ENCODE data around the gene PGP.
"Not testable (repeated sequence)": the region's sequence is repeated elsewhere in the genome, so short reads cannot be mapped to it uniquely, and the experiment has no call there.

PGP gene, protein sequence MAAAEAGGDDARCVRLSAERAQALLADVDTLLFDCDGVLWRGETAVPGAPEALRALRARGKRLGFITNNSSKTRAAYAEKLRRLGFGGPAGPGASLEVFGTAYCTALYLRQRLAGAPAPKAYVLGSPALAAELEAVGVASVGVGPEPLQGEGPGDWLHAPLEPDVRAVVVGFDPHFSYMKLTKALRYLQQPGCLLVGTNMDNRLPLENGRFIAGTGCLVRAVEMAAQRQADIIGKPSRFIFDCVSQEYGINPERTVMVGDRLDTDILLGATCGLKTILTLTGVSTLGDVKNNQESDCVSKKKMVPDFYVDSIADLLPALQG

DNA sequence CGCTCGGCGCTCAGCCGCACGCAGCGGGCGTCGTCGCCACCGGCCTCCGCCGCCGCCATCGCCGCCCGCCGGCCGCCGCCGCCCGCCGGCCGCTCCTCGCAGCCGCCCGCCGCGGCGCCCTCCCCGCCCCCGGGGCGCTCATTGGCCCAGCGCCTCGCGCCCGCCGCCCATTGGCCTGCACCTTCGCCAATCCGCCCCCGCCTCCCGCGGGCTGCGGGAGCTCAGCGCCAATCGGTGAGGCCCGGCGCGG, at the start of gene PGP:
Gene PGP (minus strand): TSS at position 122 of the 250 bp plus-strand sequence. CDS start 63 bp downstream, at position 59.
- H3F3A ChIP-seq (ENCODE audit: insufficient read depth, low read length): peaks cover 6% of the 10 kb centered on the region; the same call in 1 of the 2 replicates
- H3K36me3 ChIP-seq (ENCODE audit: insufficient read depth, low read length): peaks cover 6% of the 10 kb centered on the region; the same call in 1 of the 2 replicates
- no peaks in the 10 kb centered on the region for H3K9me2 ChIP-seq (ENCODE audit: low read depth, low read length)
- peak within 1 kb of the TSS; percentile 76 for H3K27ac ChIP-seq (ENCODE audit: low read depth, low read length, poor library complexity, severe bottlenecking)
- no peaks in the 10 kb centered on the region for H4K20me1 ChIP-seq (ENCODE audit: insufficient read depth, low read length)
- H3K9ac ChIP-seq (ENCODE audit: low read length): peak within 1 kb of the TSS; percentile 97
- peaks cover 30% of the 10 kb centered on the region for H3K4me1 ChIP-seq (ENCODE audit: insufficient read depth, low read length, severe bottlenecking)
- H3K4me2 ChIP-seq (ENCODE audit: low read length): peak within 1 kb of the TSS; percentile 100
- H3K79me2 ChIP-seq (ENCODE audit: insufficient read depth, low read length): peaks cover 6% of the 10 kb centered on the region
- H2AFZ ChIP-seq (ENCODE audit: low read length): no peak within 1 kb of the TSS
- no peaks in the 10 kb centered on the region for H3K27me3 ChIP-seq (ENCODE audit: insufficient read depth, low read length)
- peak within 1 kb of the TSS; percentile 94 for H3K4me3 ChIP-seq (ENCODE audit: low read depth, low read length, poor library complexity, severe bottlenecking)
- H3K9me3 ChIP-seq (ENCODE audit: low read length): no peaks in the 10 kb centered on the region
- TF ChIP-seq EZH2 (IDR thresholded peaks at IDR 0.05; ENCODE audit: borderline replicate concordance, low read length): no peak
- TF ChIP-seq, protein P1, sequence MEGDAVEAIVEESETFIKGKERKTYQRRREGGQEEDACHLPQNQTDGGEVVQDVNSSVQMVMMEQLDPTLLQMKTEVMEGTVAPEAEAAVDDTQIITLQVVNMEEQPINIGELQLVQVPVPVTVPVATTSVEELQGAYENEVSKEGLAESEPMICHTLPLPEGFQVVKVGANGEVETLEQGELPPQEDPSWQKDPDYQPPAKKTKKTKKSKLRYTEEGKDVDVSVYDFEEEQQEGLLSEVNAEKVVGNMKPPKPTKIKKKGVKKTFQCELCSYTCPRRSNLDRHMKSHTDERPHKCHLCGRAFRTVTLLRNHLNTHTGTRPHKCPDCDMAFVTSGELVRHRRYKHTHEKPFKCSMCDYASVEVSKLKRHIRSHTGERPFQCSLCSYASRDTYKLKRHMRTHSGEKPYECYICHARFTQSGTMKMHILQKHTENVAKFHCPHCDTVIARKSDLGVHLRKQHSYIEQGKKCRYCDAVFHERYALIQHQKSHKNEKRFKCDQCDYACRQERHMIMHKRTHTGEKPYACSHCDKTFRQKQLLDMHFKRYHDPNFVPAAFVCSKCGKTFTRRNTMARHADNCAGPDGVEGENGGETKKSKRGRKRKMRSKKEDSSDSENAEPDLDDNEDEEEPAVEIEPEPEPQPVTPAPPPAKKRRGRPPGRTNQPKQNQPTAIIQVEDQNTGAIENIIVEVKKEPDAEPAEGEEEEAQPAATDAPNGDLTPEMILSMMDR (IDR thresholded peaks at IDR 0.05; ENCODE audit: low read length): no peak

DNA sequence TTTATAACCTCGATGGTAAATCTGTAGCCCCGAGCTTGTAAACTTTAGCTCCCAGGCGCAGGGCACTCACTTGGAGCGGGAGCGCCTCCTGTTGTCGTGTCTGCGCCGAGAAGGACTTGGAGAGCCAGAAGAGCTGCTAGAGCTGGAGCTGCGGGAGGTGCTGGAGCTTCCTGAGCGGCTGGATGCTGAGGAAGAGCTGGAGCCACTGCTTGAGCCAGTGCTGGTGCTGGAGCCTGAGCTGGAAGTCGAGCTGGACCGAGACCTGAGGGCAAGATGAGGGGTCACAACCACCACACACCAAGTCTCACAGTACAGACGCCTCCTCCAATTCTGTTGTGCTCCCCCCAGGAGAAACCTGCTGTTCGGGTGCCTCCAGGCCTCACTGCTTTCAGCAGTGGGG, 48.4 kb upstream of the PGP start:
- H3F3A ChIP-seq (ENCODE audit: insufficient read depth, low read length); H3K27me3 ChIP-seq (ENCODE audit: insufficient read depth, low read length); H3K27ac ChIP-seq (ENCODE audit: low read depth, low read length, poor library complexity, severe bottlenecking); H3K9me2 ChIP-seq (ENCODE audit: low read depth, low read length); H3K4me2 ChIP-seq (ENCODE audit: low read length); H4K20me1 ChIP-seq (ENCODE audit: insufficient read depth, low read length); H3K9ac ChIP-seq (ENCODE audit: low read length); H3K4me3 ChIP-seq (ENCODE audit: low read depth, low read length, poor library complexity, severe bottlenecking); H2AFZ ChIP-seq (ENCODE audit: low read length); H3K9me3 ChIP-seq (ENCODE audit: low read length): not testable (repeated sequence)
- Histone ChIP-seq H3K4me1 (ENCODE audit: insufficient read depth, low read length, severe bottlenecking) (peaks cover 14% of the 10 kb centered on the region), H3K36me3 (ENCODE audit: insufficient read depth, low read length) (peaks cover 86% of the 10 kb centered on the region), H3K79me2 (ENCODE audit: insufficient read depth, low read length) (peaks cover 41% of the 10 kb centered on the region)

DNA sequence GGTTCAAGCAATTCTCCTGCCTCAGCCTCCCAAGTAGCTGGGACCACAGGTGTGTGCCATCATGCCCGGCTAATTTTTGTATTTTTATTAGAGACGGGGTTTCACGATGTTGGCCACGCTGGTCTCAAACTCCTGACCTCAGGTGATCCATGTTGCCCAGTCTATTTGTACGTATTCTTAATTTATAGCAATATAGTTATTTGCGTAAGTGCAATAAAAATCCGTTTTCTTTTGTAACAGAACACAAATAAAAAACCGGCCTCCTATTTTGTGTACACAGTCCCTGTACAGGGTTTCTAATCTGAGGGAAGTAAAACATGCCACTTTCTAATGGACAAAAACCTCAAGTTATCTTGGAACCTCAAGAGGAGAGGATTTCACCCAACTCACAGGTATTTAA, 45.6 kb upstream of the PGP start:
- no peak overlapping the region for H3K9ac ChIP-seq (ENCODE audit: low read length)
- TF ChIP-seq EZH2 (IDR thresholded peaks at IDR 0.05; ENCODE audit: borderline replicate concordance, low read length): no peak
- TF ChIP-seq, protein P1 (IDR thresholded peaks at IDR 0.05; ENCODE audit: low read length): no peak
- H3K4me2 ChIP-seq (ENCODE audit: low read length): no peak overlapping the region
- no peak overlapping the region for H3K27ac ChIP-seq (ENCODE audit: low read depth, low read length, poor library complexity, severe bottlenecking)
- no peaks in the 10 kb centered on the region for H3K27me3 ChIP-seq (ENCODE audit: insufficient read depth, low read length)
- H3F3A ChIP-seq (ENCODE audit: insufficient read depth, low read length): no peaks in the 10 kb centered on the region
- no peaks in the 10 kb centered on the region for H4K20me1 ChIP-seq (ENCODE audit: insufficient read depth, low read length)
- peaks cover 100% of the 10 kb centered on the region for H3K36me3 ChIP-seq (ENCODE audit: insufficient read depth, low read length)
- H3K9me2 ChIP-seq (ENCODE audit: low read depth, low read length): no peaks in the 10 kb centered on the region
- H3K9me3 ChIP-seq (ENCODE audit: low read length): no peaks in the 10 kb centered on the region
- H2AFZ ChIP-seq (ENCODE audit: low read length): no peak overlapping the region
- H3K4me3 ChIP-seq (ENCODE audit: low read depth, low read length, poor library complexity, severe bottlenecking): no peak overlapping the region
- H3K4me1 ChIP-seq (ENCODE audit: insufficient read depth, low read length, severe bottlenecking): no peaks in the 10 kb centered on the region
- H3K79me2 ChIP-seq (ENCODE audit: insufficient read depth, low read length): peaks cover 18% of the 10 kb centered on the region

DNA sequence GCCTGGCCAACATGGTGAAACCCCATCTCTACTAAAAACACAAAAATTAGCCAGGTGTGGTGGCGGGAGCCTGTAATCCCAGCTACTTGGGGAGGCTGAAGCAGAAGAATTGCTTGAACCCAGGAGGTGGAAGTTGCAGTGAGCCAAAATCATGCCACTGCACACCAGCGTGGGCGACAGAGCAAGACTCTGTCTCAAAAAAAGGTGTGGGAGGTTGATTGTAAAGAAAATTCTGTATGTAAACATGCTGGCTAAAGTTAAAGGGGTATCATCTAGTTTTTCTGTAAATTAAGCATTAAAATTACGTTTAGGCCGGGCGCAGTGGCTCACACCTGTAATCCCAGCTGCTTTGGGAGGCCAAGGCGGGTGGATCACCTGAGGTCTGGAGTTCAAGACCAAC, 43.9 kb upstream of the PGP start:
- not testable (repeated sequence) for H3K4me2 ChIP-seq (ENCODE audit: low read length); H3K4me3 ChIP-seq (ENCODE audit: low read depth, low read length, poor library complexity, severe bottlenecking); H3F3A ChIP-seq (ENCODE audit: insufficient read depth, low read length); H2AFZ ChIP-seq (ENCODE audit: low read length); H4K20me1 ChIP-seq (ENCODE audit: insufficient read depth, low read length); H3K9me3 ChIP-seq (ENCODE audit: low read length); H3K27me3 ChIP-seq (ENCODE audit: insufficient read depth, low read length); H3K9ac ChIP-seq (ENCODE audit: low read length); H3K9me2 ChIP-seq (ENCODE audit: low read depth, low read length); H3K79me2 ChIP-seq (ENCODE audit: insufficient read depth, low read length); H3K4me1 ChIP-seq (ENCODE audit: insufficient read depth, low read length, severe bottlenecking); H3K27ac ChIP-seq (ENCODE audit: low read depth, low read length, poor library complexity, severe bottlenecking)
- peaks cover 99% of the 10 kb centered on the region for H3K36me3 ChIP-seq (ENCODE audit: insufficient read depth, low read length)
